Measurements from ENCODE around the gene NRM.

GRCh38 chr6:30684386-30685156, 6.2 kb downstream of the NRM start:
- no peak for TF ChIP-seq USF1 (CRISPR knock-in tag; IDR thresholded peaks at IDR 0.05)
- no peak for TF ChIP-seq CTCF (IDR thresholded peaks at IDR 0.05)
- no peak for TF ChIP-seq USF2 (CRISPR knock-in tag; IDR thresholded peaks at IDR 0.05)
- no peak for TF ChIP-seq SP1 (CRISPR knock-in tag; conservative IDR thresholded peaks at IDR 0.05)
- TF ChIP-seq E2F4 (CRISPR knock-in tag; IDR thresholded peaks at IDR 0.05; ENCODE audit: borderline replicate concordance, low read depth): no peak
- no peak for TF ChIP-seq MAX (CRISPR knock-in tag; IDR thresholded peaks at IDR 0.05)
- TF ChIP-seq NFYB (CRISPR knock-in tag; conservative IDR thresholded peaks at IDR 0.05; ENCODE audit: low read depth): no peak
- TF ChIP-seq ATF6 (CRISPR knock-in tag; IDR thresholded peaks at IDR 0.05): no peak
- no peak for TF ChIP-seq ETV6 (CRISPR knock-in tag; IDR thresholded peaks at IDR 0.05)
- no peak for TF ChIP-seq RELA (CRISPR knock-in tag; IDR thresholded peaks at IDR 0.05; ENCODE audit: borderline replicate concordance)
- TF ChIP-seq GABPB1 (CRISPR knock-in tag; IDR thresholded peaks at IDR 0.05): no peak
- TF ChIP-seq ARID4B (CRISPR knock-in tag; IDR thresholded peaks at IDR 0.05; ENCODE audit: borderline replicate concordance): no peak
- no peak for TF ChIP-seq IRF2 (CRISPR knock-in tag; IDR thresholded peaks at IDR 0.05; ENCODE audit: borderline replicate concordance, low read depth)
- no peak for TF ChIP-seq KAT7 (CRISPR knock-in tag; IDR thresholded peaks at IDR 0.05; ENCODE audit: borderline replicate concordance)

All from WTC11 (cell line).